Neural cell (in vitro differentiated cells): ENCODE data around the gene LYSMD3.

Experiments used
- EP300 ChIP-seq: fragments of 450-650 bp; conservative IDR thresholded peaks from 2 replicates; pipeline ENCODE4 v1.6.1; 2014; ENCODE audit warnings: antibody characterized with exemption, mild to moderate bottlenecking, moderate library complexity; ENCODE audit not compliant: poor library complexity, severe bottlenecking
- EZH2 ChIP-seq: fragments of 200-600, 300-800 bp; shearing (Covaris generic), sonication (generic); IDR thresholded peaks from 2 replicates; pipeline ENCODE4 v1.6.1; 2014; ENCODE audit warnings: antibody characterized with exemption, low read length, borderline replicate concordance, mild to moderate bottlenecking; ENCODE audit not compliant: insufficient read depth, poor library complexity, severe bottlenecking
- MXI1 ChIP-seq: fragments of 450-650 bp; conservative IDR thresholded peaks from 2 replicates; pipeline ENCODE4 v1.6.1; 2014; ENCODE audit warnings: antibody characterized with exemption, mild to moderate bottlenecking; ENCODE audit not compliant: poor library complexity, severe bottlenecking
- POLR2AphosphoS5 ChIP-seq: IDR thresholded peaks from 2 replicates; pipeline ENCODE4 v1.6.1; 2012
- RAD21 ChIP-seq: fragments of 450-650 bp; conservative IDR thresholded peaks from 2 replicates; pipeline ENCODE4 v1.6.1; 2014; ENCODE audit warnings: antibody characterized with exemption, mild to moderate bottlenecking, moderate library complexity
- SMC3 ChIP-seq: fragments of 450-650 bp; conservative IDR thresholded peaks from 2 replicates; pipeline ENCODE4 v1.6.1; 2014; ENCODE audit warnings: antibody characterized with exemption, mild to moderate bottlenecking, moderate library complexity; ENCODE audit not compliant: poor library complexity
- TAF1 ChIP-seq: IDR thresholded peaks from 2 replicates; pipeline ENCODE4 v1.6.1; 2012; ENCODE audit warnings: low read depth
- TF ChIP-seq, protein P1 (sequence below): fragments of 450-650 bp; IDR thresholded peaks from 2 replicates; pipeline ENCODE4 v1.5.1; 2014; ENCODE audit warnings: antibody characterized with exemption, mild to moderate bottlenecking, moderate library complexity; ENCODE audit not compliant: poor library complexity, severe bottlenecking
- TF ChIP-seq, protein P2 (sequence below): IDR thresholded peaks from 2 replicates; pipeline ENCODE4 v1.6.1; 2012; ENCODE audit warnings: borderline replicate concordance

DNA sequence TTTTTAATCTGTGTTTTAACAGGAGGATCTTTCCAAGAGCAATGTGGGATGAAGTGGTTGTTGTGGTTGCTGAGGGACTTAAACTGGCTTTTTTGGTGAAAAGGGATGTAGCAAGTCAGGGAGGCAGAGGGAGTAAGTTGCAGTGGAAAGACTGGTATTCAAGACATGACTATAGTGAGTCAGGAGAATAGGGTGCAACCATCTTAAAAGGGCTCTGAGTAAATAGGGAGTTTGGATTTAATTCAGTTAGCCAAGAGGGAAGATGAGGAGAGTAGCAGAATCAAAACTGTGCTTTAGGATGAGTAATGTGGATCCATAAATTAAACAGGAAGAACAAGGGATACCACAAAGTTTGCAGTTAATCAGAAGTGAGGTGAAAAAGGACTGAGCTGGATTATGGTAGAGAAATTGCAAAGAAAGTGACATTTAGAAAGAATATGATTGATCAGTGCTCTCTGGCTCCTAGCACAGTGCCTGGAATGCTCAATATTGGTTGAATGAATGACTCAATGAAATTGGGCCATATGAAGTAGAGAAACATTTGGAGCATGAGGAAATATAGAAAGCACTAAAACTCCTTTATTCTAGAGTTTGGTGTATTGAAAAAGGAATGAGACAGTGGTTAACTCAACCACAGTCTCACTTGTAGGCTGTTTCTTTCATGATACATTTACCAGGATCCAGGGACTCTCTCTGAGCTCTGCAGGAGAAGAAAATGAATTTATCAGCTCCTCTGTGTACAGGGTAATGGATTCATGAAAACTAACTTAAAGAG lies 49.6 kb downstream of the LYSMD3 start:
- TF ChIP-seq SMC3 (no peak), EZH2 (no peak), RAD21 (no peak), EP300 (no peak), POLR2AphosphoS5 (no peak), TAF1 (no peak), MXI1 (no peak)
- TF ChIP-seq, protein P1, sequence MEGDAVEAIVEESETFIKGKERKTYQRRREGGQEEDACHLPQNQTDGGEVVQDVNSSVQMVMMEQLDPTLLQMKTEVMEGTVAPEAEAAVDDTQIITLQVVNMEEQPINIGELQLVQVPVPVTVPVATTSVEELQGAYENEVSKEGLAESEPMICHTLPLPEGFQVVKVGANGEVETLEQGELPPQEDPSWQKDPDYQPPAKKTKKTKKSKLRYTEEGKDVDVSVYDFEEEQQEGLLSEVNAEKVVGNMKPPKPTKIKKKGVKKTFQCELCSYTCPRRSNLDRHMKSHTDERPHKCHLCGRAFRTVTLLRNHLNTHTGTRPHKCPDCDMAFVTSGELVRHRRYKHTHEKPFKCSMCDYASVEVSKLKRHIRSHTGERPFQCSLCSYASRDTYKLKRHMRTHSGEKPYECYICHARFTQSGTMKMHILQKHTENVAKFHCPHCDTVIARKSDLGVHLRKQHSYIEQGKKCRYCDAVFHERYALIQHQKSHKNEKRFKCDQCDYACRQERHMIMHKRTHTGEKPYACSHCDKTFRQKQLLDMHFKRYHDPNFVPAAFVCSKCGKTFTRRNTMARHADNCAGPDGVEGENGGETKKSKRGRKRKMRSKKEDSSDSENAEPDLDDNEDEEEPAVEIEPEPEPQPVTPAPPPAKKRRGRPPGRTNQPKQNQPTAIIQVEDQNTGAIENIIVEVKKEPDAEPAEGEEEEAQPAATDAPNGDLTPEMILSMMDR, result no peak
- TF ChIP-seq, protein P2, sequence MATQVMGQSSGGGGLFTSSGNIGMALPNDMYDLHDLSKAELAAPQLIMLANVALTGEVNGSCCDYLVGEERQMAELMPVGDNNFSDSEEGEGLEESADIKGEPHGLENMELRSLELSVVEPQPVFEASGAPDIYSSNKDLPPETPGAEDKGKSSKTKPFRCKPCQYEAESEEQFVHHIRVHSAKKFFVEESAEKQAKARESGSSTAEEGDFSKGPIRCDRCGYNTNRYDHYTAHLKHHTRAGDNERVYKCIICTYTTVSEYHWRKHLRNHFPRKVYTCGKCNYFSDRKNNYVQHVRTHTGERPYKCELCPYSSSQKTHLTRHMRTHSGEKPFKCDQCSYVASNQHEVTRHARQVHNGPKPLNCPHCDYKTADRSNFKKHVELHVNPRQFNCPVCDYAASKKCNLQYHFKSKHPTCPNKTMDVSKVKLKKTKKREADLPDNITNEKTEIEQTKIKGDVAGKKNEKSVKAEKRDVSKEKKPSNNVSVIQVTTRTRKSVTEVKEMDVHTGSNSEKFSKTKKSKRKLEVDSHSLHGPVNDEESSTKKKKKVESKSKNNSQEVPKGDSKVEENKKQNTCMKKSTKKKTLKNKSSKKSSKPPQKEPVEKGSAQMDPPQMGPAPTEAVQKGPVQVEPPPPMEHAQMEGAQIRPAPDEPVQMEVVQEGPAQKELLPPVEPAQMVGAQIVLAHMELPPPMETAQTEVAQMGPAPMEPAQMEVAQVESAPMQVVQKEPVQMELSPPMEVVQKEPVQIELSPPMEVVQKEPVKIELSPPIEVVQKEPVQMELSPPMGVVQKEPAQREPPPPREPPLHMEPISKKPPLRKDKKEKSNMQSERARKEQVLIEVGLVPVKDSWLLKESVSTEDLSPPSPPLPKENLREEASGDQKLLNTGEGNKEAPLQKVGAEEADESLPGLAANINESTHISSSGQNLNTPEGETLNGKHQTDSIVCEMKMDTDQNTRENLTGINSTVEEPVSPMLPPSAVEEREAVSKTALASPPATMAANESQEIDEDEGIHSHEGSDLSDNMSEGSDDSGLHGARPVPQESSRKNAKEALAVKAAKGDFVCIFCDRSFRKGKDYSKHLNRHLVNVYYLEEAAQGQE, result no peak
